Smooth muscle cell (in vitro differentiated cells): Measurements from ENCODE around the gene LRP8. TPM values are rescaled to one million over a fixed set of nuclear protein-coding genes. Genes with fewer than 3 reads are reported as not detected.

Experiments used
- DNase-seq: peaks from one replicate; lab custom pipeline; 2025; ENCODE audit not compliant: unreplicated experiment; lab: John Stamatoyannopoulos, UW
- H2AFZ ChIP-seq: fragments of 200-600 bp; sonication (generic); 2 replicates; pipeline ENCODE4 v1.6.0; 2016; ENCODE audit warnings: antibody characterized with exemption, low read depth, mild to moderate bottlenecking
- H3F3A ChIP-seq: fragments of 200-600 bp; sonication (generic); 2 replicates; pipeline ENCODE4 v1.6.0; 2017; ENCODE audit warnings: antibody characterized with exemption, low read depth
- H3K27ac ChIP-seq: fragments of 200-600 bp; sonication (generic); 2 replicates; pipeline ENCODE4 v1.5.1; 2016; ENCODE audit warnings: low read depth, mild to moderate bottlenecking
- H3K27me3 ChIP-seq: fragments of 200-600 bp; sonication (generic); 2 replicates; pipeline ENCODE4 v1.6.1; 2016; ENCODE audit warnings: low read depth, mild to moderate bottlenecking
- H3K36me3 ChIP-seq: fragments of 200-600 bp; sonication (generic); 2 replicates; pipeline ENCODE4 v1.5.1; 2016; ENCODE audit warnings: low read depth
- H3K4me1 ChIP-seq: fragments of 200-600 bp; sonication (generic); 2 replicates; pipeline ENCODE4 v1.5.1; 2016; ENCODE audit warnings: low read depth
- H3K4me2 ChIP-seq: fragments of 200-600 bp; sonication (generic); 2 replicates; pipeline ENCODE4 v1.6.0; 2016; ENCODE audit warnings: mild to moderate bottlenecking
- H3K4me3 ChIP-seq: fragments of 200-600 bp; sonication (generic); 2 replicates; pipeline ENCODE4 v1.5.1; 2016; ENCODE audit warnings: mild to moderate bottlenecking
- H3K79me2 ChIP-seq: fragments of 200-600 bp; sonication (generic); 2 replicates; pipeline ENCODE4 v1.6.0; 2016; ENCODE audit warnings: low read depth, mild to moderate bottlenecking
- H3K9ac ChIP-seq: fragments of 200-600 bp; sonication (generic); 2 replicates; pipeline ENCODE4 v1.6.0; 2016; ENCODE audit warnings: low read depth
- H3K9me3 ChIP-seq: fragments of 200-600 bp; sonication (generic); replicated peaks from 2 replicates; pipeline ENCODE4 v1.5.1; 2016; ENCODE audit warnings: low read depth
- H4K20me1 ChIP-seq: fragments of 200-600 bp; sonication (generic); 2 replicates; pipeline ENCODE4 v1.6.0; 2016; ENCODE audit warnings: low read depth
- CTCF ChIP-seq: fragments of 200-600 bp; sonication (generic); IDR thresholded peaks from 2 replicates; pipeline ENCODE4 v1.5.1; 2017; ENCODE audit warnings: borderline replicate concordance, mild to moderate bottlenecking, antibody characterized with exemption; ENCODE audit not compliant: insufficient read depth, poor library complexity, severe bottlenecking
- WGBS: methylation state at CpG from one replicate; pipeline ENCODE4 v1.1.7; 2016; ENCODE audit warnings: low lambda C conversion rate; 5-methylcytosine and 5-hydroxymethylcytosine counted together
- polyA plus RNA-seq: library from polyadenylated mRNA; unstranded; fragments of >200 nt; fragmentation: Nextera tagmentation; extraction: Ambion mirVana; gene quantifications from 2 replicates; pipeline ENCODE4 v1.2.1, GENCODE V29; 2016
- total RNA-seq: library from RNA; depleted of rRNA; stranded (reverse); fragments of >200 nt; gene quantifications from 2 replicates; pipeline ENCODE4 v1.2.3, GENCODE V29; 2014

Gene LRP8
- total and polyA plus RNA-seq, 2 experiments from 2014 or later: 5.6 to 8.1 TPM

DNA sequence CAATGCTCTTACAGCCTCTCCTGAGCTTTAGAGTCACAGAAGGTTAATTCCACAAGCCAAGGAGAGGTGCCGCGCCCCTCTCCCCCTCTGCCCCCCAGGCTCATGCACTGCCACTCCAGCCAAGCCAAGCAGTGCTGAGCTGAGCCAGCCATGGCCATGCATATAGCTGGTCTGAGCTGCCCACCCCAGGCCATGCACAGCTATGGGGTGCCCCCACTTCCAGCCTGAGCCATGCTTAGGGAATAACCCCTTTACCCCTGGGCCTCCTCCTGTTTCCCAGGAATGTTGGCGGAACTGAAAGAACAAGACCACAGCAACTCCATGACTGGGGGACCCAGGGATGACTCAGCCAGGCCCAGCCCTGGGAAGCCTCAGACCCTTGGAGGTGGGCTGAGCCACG is 55.5 kb downstream of the LRP8 start:
- H3K9ac ChIP-seq: no peak overlapping the region
- DNase-seq: no peak
- no peak overlapping the region for H3K27ac ChIP-seq
- no peaks in the 10 kb centered on the region for H3F3A ChIP-seq
- no peak overlapping the region for H3K4me3 ChIP-seq
- no peaks in the 10 kb centered on the region for H3K79me2 ChIP-seq
- H2AFZ ChIP-seq: no peak overlapping the region
- TF ChIP-seq CTCF: no peak
- WGBS: 88% methylated on average over 4 of the region's 4 CpGs
- no peak overlapping the region for H3K4me2 ChIP-seq
- no peaks in the 10 kb centered on the region for H3K36me3 ChIP-seq
- no peaks in the 10 kb centered on the region for H3K27me3 ChIP-seq
- no peaks in the 10 kb centered on the region for H4K20me1 ChIP-seq
- H3K4me1 ChIP-seq: no peaks in the 10 kb centered on the region
- H3K9me3 ChIP-seq: no peaks in the 10 kb centered on the region

DNA sequence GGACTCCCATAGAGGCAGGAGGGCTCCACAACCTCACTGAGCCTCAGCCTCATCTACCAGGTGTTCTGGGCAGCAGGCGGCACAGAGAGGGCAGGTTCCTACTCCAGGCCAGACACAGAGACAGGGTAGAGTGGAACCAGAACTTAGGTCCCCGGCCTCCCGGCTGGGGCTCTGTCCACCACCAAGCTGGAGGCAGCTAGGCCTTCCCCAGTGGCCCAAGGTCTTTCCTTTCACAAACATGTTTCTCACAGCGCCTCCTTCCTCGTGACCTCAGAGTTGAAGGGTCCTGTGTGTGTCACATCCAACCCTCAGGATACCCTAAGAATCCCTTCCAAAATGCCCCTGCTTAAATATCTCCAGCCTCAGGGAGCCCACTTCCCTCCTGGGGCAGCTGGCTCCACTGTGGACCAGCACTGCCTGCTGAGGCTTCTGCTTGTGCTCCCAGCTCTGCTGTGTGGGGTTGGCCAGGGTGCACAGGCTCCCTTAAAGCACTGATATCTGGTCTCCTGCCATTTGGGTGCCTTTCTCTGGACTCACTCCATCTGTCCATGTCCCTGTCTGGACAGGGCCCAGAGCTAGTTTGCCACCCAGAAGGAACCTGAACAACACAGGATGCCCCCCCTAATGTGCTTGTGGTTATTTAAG is 56.3 kb downstream of the LRP8 start:
- H3K9ac ChIP-seq: no peak overlapping the region
- H3K27ac ChIP-seq: no peak overlapping the region
- H3K4me3 ChIP-seq: no peak overlapping the region
- no peaks in the 10 kb centered on the region for H3K79me2 ChIP-seq
- TF ChIP-seq CTCF: no peak
- no peaks in the 10 kb centered on the region for H3K9me3 ChIP-seq
- no peaks in the 10 kb centered on the region for H3F3A ChIP-seq
- no peaks in the 10 kb centered on the region for H3K36me3 ChIP-seq
- H3K4me2 ChIP-seq: no peak overlapping the region
- H3K4me1 ChIP-seq: no peaks in the 10 kb centered on the region
- H4K20me1 ChIP-seq: no peaks in the 10 kb centered on the region
- H3K27me3 ChIP-seq: no peaks in the 10 kb centered on the region
- DNase-seq: no peak
- H2AFZ ChIP-seq: no peak overlapping the region
- WGBS: 98% methylated on average over 4 of the region's 5 CpGs

DNA sequence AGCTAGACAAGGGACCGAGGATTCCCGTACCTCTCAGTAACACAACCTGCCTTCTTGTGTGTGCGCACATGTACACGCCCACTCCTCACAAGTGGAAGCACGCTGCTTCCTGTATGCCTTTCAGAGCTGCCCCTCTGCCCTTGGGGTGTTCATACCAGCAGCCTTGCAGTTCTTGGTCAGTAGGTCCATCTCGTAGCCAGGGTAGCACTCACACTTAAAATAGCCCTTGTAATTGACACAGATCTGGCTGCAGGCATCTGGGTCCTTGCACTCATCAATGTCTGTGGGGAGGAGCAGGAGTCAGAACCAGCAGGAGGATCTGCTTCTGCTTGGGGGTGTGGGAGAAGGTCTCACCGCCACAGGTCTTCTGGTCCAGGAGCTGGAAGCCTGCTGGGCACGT is 57.0 kb downstream of the LRP8 start:
- no peaks in the 10 kb centered on the region for H3K36me3 ChIP-seq
- H3K4me2 ChIP-seq: no peak overlapping the region
- H2AFZ ChIP-seq: no peak overlapping the region
- no peaks in the 10 kb centered on the region for H3K9me3 ChIP-seq
- H3K27ac ChIP-seq: no peak overlapping the region
- no peaks in the 10 kb centered on the region for H3K79me2 ChIP-seq
- no peak overlapping the region for H3K9ac ChIP-seq
- no peak overlapping the region for H3K4me3 ChIP-seq
- no peaks in the 10 kb centered on the region for H3K27me3 ChIP-seq
- no peak for DNase-seq
- no peaks in the 10 kb centered on the region for H3F3A ChIP-seq
- no peak for TF ChIP-seq CTCF
- H3K4me1 ChIP-seq: no peaks in the 10 kb centered on the region
- no peaks in the 10 kb centered on the region for H4K20me1 ChIP-seq
- WGBS: 93% methylated on average over 8 of the region's 8 CpGs

GRCh38 chr1:53270107-53270506 is 57.8 kb downstream of the LRP8 start:
- Histone ChIP-seq H3K79me2 (no peaks in the 10 kb centered on the region), H3K9ac (no peak overlapping the region), H3K27me3 (no peaks in the 10 kb centered on the region), H3K4me1 (no peaks in the 10 kb centered on the region), H3K9me3 (no peaks in the 10 kb centered on the region), H3K4me3 (no peak overlapping the region), H3K27ac (no peak overlapping the region), H3K36me3 (no peaks in the 10 kb centered on the region), H3F3A (no peaks in the 10 kb centered on the region), H3K4me2 (no peak overlapping the region), H4K20me1 (no peaks in the 10 kb centered on the region), H2AFZ (no peak overlapping the region)
- DNase-seq: no peak
- TF ChIP-seq CTCF: no peak
- WGBS: 100% methylated on average over 1 of the region's 1 CpG
